Liver (tissue), 9 donors: ENCODE data around the gene SLC17A7. TPM values are rescaled to one million over a fixed set of nuclear protein-coding genes. Genes with fewer than 3 reads are reported as not detected.

Source experiments
- DNase-seq: peaks from one replicate; pipeline ENCODE4 v3.0.0-alpha.2; 2017; ENCODE audit warnings: low spot score
- H3K27ac ChIP-seq, 2 donors: one replicate each; pipeline ENCODE4 v1.7.0; 2013; ENCODE audit warnings: inconsistent platforms in 2 of 2, low read length in 2 of 2, control low read depth in 1 of 2, low read depth in 1 of 2, mild to moderate bottlenecking in 1 of 2
- H3K27me3 ChIP-seq, 4 donors: one replicate each; pipeline versions ENCODE4 v1.6.1 to v1.7.0; 2013; ENCODE audit warnings: low read length in 3 of 4, inconsistent platforms in 1 of 4, mild to moderate bottlenecking in 1 of 4, moderate library complexity in 1 of 4; ENCODE audit not compliant: control insufficient read depth in 4 of 4, insufficient read depth in 4 of 4
- H3K36me3 ChIP-seq, 4 donors: one replicate each; pipeline versions ENCODE4 v1.6.1 to v1.7.0; 2013; ENCODE audit warnings: low read length in 3 of 4, mild to moderate bottlenecking in 3 of 4, low read depth in 1 of 4, moderate library complexity in 1 of 4; ENCODE audit not compliant: control insufficient read depth in 4 of 4, insufficient read depth in 3 of 4
- H3K4me1 ChIP-seq, 4 donors: one replicate each; pipeline versions ENCODE4 v1.6.1 to v1.7.0; 2013; ENCODE audit warnings: low read length in 3 of 4, mild to moderate bottlenecking in 3 of 4, moderate library complexity in 1 of 4; ENCODE audit not compliant: control insufficient read depth in 4 of 4, insufficient read depth in 4 of 4
- H3K4me3 ChIP-seq, 3 donors: one replicate each; pipeline versions ENCODE4 v1.6.1 to v1.7.0; 2013; ENCODE audit warnings: low read length in 3 of 3, control low read depth in 1 of 3, low read depth in 1 of 3, mild to moderate bottlenecking in 1 of 3
- H3K9ac ChIP-seq, 2 donors: one replicate each; pipeline ENCODE4 v1.7.0; 2013; ENCODE audit warnings: low read length in 2 of 2, mild to moderate bottlenecking in 2 of 2, moderate library complexity in 2 of 2, control low read depth in 1 of 2, low read depth in 1 of 2
- H3K9me3 ChIP-seq, 4 donors: one replicate each; pipeline versions ENCODE4 v1.6.1 to v1.7.0; 2013; ENCODE audit warnings: low read length in 3 of 4; ENCODE audit not compliant: control insufficient read depth in 4 of 4
- ATF3 ChIP-seq: IDR thresholded peaks from 2 replicates; pipeline ENCODE4 v1.6.1; 2016; ENCODE audit warnings: antibody characterized with exemption
- CTCF ChIP-seq: fragments of 150-350 bp; IDR thresholded peaks from 2 replicates; pipeline ENCODE4 v1.5.1; 2017; ENCODE audit warnings: improper control_type of control experiment, low read depth, low read length; ENCODE audit not compliant: missing input control
- EGR1 ChIP-seq, 2 donors: IDR thresholded peaks; 2 replicates each; pipeline ENCODE4 v1.6.1; 2016 to 2018; ENCODE audit warnings: antibody characterized with exemption in 2 of 2, low read depth in 2 of 2
- FOXA1 ChIP-seq: IDR thresholded peaks from 2 replicates; pipeline ENCODE4 v1.6.1; 2016; ENCODE audit warnings: antibody characterized with exemption
- FOXA2 ChIP-seq: IDR thresholded peaks from 2 replicates; pipeline ENCODE4 v1.6.1; 2016; ENCODE audit warnings: antibody characterized with exemption
- GABPA ChIP-seq, 2 donors: IDR thresholded peaks in 1 of 2; conservative IDR thresholded peaks in 1 of 2; 2 replicates each; pipeline ENCODE4 v1.6.1; 2016; ENCODE audit warnings: antibody characterized with exemption in 2 of 2, mild to moderate bottlenecking in 1 of 2, moderate library complexity in 1 of 2
- HNF4A ChIP-seq, 2 donors: conservative IDR thresholded peaks; 2 replicates each; pipeline ENCODE4 v1.6.1; 2016; ENCODE audit warnings: antibody characterized with exemption in 2 of 2, mild to moderate bottlenecking in 2 of 2
- HNF4G ChIP-seq: IDR thresholded peaks from 2 replicates; pipeline ENCODE4 v1.6.1; 2016; ENCODE audit warnings: antibody characterized with exemption
- JUND ChIP-seq, 2 donors: IDR thresholded peaks; 2 replicates each; pipeline ENCODE4 v1.6.1; 2016; ENCODE audit warnings: antibody characterized with exemption in 2 of 2
- NR2F2 ChIP-seq: IDR thresholded peaks from 2 replicates; pipeline ENCODE4 v1.6.1; 2016; ENCODE audit warnings: antibody characterized with exemption
- RAD21 ChIP-seq, 2 donors: IDR thresholded peaks; 2 replicates each; pipeline ENCODE4 v1.6.1; 2016; ENCODE audit warnings: antibody characterized with exemption in 2 of 2, mild to moderate bottlenecking in 2 of 2
- RXRA ChIP-seq, 2 donors: IDR thresholded peaks; 2 replicates each; pipeline ENCODE4 v1.6.1; 2017 to 2018; ENCODE audit warnings: antibody characterized with exemption in 2 of 2, mild to moderate bottlenecking in 1 of 2
- SP1 ChIP-seq: IDR thresholded peaks from 2 replicates; pipeline ENCODE4 v1.6.1; 2018; ENCODE audit warnings: antibody characterized with exemption, mild to moderate bottlenecking
- TAF1 ChIP-seq: conservative IDR thresholded peaks from 2 replicates; pipeline ENCODE4 v1.6.1; 2016; ENCODE audit warnings: antibody characterized with exemption, mild to moderate bottlenecking
- YY1 ChIP-seq: IDR thresholded peaks from 2 replicates; pipeline ENCODE4 v1.6.1; 2016; ENCODE audit warnings: antibody characterized with exemption, mild to moderate bottlenecking
- ZBTB33 ChIP-seq: IDR thresholded peaks from 2 replicates; pipeline ENCODE4 v1.6.1; 2016; ENCODE audit warnings: antibody characterized with exemption
- whole genome bisulfite sequencing: extraction: QIAGEN DNeasy Blood & Tissue Kit; methylation state at CpG from one replicate; pipeline ENCODE4 v1.1.7; 2013; 5-methylcytosine and 5-hydroxymethylcytosine counted together
- polyA plus RNA-seq, 2 donors: library from polyadenylated mRNA; stranded (reverse) in 1 of 2; unstranded in 1 of 2; fragments of 200-250 nt in 1 of 2; fragments of >200 nt in 1 of 2; fragmentation: Nextera tagmentation in 1 of 2; extraction: Ambion mirVana in 1 of 2; gene quantifications; one replicate each; pipeline versions ENCODE4 v1.2.1 to v1.2.3, GENCODE V29; 2013 to 2015
- total RNA-seq, 2 donors: library from RNA; depleted of rRNA; stranded (reverse); fragments of >200 nt; gene quantifications; one replicate each; pipeline ENCODE4 v1.2.3, GENCODE V29; 2014
- TF ChIP-seq, protein P1 (sequence below): IDR thresholded peaks from 2 replicates; pipeline ENCODE4 v1.6.1; 2016; ENCODE audit warnings: antibody characterized with exemption
- TF ChIP-seq, protein P2 (sequence below): IDR thresholded peaks from 2 replicates; pipeline ENCODE4 v1.6.1; 2016; ENCODE audit warnings: antibody characterized with exemption, mild to moderate bottlenecking
- donor health status: healthy.
- donor health status: healthy.
- donor health status: healthy.
- donor health status: healthy.
- donor health status: healthy.

The SLC17A7 gene
- total and polyA plus RNA-seq, 4 donors, result 0.06 to 0.08 TPM; not detected in 2

GRCh38 chr19:49427855-49428546 lies 13.3 kb downstream of the SLC17A7 start:
- Histone ChIP-seq H3K4me1 (peaks cover 0 to 3% (median 1%) of the 10 kb centered on the region in 4 donors), H3K9me3 (peaks cover 0 to 2% (median 0%) of the 10 kb centered on the region in 4 donors), H3K27me3 (peaks cover 0 to 26% (median 20%) of the 10 kb centered on the region in 4 donors), H3K27ac (no peak overlapping the region), H3K9ac (no peak overlapping the region), H3K4me3 (no peak overlapping the region), H3K36me3 (no peaks in the 10 kb centered on the region)
- DNase-seq, result no peak
- TF ChIP-seq RAD21 (IDR thresholded peaks at IDR 0.05) (no peak), FOXA1 (no peak), HNF4A (conservative IDR thresholded peaks at IDR 0.05) (no peak), YY1 (no peak), RXRA (IDR thresholded peaks at IDR 0.05) (no peak), ZBTB33 (no peak), CTCF (no peak), FOXA2 (no peak), TAF1 (no peak), NR2F2 (no peak)
- TF ChIP-seq, protein P1, sequence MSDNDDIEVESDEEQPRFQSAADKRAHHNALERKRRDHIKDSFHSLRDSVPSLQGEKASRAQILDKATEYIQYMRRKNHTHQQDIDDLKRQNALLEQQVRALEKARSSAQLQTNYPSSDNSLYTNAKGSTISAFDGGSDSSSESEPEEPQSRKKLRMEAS, result no peak
- WGBS, result 3% methylated on average over 45 of the region's 45 CpGs

- H3K36me3 ChIP-seq, result no peaks in the 10 kb centered on the region
- TF ChIP-seq CTCF (no peak), NR2F2 (no peak), RAD21 (IDR thresholded peaks at IDR 0.05) (no peak), HNF4A (conservative IDR thresholded peaks at IDR 0.05) (no peak), JUND (IDR thresholded peaks at IDR 0.05) (no peak), RXRA (IDR thresholded peaks at IDR 0.05) (no peak), ATF3 (no peak), SP1 (no peak), HNF4G (no peak), FOXA1 (no peak), GABPA (IDR thresholded peaks at IDR 0.05 in 1 of 2, conservative IDR thresholded peaks at IDR 0.05 in 1 of 2) (no peak), FOXA2 (no peak), YY1 (no peak), ZBTB33 (no peak), EGR1 (IDR thresholded peaks at IDR 0.05; ENCODE audit: low read depth in 2 of 2) (no peak)
- TF ChIP-seq, protein P1, result no peak
- TF ChIP-seq, protein P2, sequence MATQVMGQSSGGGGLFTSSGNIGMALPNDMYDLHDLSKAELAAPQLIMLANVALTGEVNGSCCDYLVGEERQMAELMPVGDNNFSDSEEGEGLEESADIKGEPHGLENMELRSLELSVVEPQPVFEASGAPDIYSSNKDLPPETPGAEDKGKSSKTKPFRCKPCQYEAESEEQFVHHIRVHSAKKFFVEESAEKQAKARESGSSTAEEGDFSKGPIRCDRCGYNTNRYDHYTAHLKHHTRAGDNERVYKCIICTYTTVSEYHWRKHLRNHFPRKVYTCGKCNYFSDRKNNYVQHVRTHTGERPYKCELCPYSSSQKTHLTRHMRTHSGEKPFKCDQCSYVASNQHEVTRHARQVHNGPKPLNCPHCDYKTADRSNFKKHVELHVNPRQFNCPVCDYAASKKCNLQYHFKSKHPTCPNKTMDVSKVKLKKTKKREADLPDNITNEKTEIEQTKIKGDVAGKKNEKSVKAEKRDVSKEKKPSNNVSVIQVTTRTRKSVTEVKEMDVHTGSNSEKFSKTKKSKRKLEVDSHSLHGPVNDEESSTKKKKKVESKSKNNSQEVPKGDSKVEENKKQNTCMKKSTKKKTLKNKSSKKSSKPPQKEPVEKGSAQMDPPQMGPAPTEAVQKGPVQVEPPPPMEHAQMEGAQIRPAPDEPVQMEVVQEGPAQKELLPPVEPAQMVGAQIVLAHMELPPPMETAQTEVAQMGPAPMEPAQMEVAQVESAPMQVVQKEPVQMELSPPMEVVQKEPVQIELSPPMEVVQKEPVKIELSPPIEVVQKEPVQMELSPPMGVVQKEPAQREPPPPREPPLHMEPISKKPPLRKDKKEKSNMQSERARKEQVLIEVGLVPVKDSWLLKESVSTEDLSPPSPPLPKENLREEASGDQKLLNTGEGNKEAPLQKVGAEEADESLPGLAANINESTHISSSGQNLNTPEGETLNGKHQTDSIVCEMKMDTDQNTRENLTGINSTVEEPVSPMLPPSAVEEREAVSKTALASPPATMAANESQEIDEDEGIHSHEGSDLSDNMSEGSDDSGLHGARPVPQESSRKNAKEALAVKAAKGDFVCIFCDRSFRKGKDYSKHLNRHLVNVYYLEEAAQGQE, result no peak
- no peak overlapping the region for H3K4me3 ChIP-seq
- no peak overlapping the region for H3K27ac ChIP-seq
- H3K9me3 ChIP-seq, result peaks cover 0 to 2% (median 0%) of the 10 kb centered on the region in 4 donors
- H3K27me3 ChIP-seq, result peaks cover 4 to 29% (median 21%) of the 10 kb centered on the region in 4 donors
- H3K4me1 ChIP-seq, result peaks cover 3 to 9% (median 5%) of the 10 kb centered on the region in 4 donors
- no peak for DNase-seq
- 40% methylated on average over 12 of the region's 12 CpGs for WGBS
- no peak overlapping the region for H3K9ac ChIP-seq
These were observed 14.0 kb downstream of the SLC17A7 start for GRCh38 chr19:49427339-49427738.
